HG02938 (cell line): Measurements from ENCODE around the gene TMEM156.

ENCODE experiments used
- ATAC-seq: cut with Tn5 transposase; IDR thresholded peaks from one replicate; pipeline ENCODE4 v1.9.1; 2021; ENCODE audit warnings: mild to moderate bottlenecking, moderate library complexity; ENCODE audit not compliant: unreplicated experiment

Gene TMEM156, protein sequence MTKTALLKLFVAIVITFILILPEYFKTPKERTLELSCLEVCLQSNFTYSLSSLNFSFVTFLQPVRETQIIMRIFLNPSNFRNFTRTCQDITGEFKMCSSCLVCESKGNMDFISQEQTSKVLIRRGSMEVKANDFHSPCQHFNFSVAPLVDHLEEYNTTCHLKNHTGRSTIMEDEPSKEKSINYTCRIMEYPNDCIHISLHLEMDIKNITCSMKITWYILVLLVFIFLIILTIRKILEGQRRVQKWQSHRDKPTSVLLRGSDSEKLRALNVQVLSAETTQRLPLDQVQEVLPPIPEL

DNA sequence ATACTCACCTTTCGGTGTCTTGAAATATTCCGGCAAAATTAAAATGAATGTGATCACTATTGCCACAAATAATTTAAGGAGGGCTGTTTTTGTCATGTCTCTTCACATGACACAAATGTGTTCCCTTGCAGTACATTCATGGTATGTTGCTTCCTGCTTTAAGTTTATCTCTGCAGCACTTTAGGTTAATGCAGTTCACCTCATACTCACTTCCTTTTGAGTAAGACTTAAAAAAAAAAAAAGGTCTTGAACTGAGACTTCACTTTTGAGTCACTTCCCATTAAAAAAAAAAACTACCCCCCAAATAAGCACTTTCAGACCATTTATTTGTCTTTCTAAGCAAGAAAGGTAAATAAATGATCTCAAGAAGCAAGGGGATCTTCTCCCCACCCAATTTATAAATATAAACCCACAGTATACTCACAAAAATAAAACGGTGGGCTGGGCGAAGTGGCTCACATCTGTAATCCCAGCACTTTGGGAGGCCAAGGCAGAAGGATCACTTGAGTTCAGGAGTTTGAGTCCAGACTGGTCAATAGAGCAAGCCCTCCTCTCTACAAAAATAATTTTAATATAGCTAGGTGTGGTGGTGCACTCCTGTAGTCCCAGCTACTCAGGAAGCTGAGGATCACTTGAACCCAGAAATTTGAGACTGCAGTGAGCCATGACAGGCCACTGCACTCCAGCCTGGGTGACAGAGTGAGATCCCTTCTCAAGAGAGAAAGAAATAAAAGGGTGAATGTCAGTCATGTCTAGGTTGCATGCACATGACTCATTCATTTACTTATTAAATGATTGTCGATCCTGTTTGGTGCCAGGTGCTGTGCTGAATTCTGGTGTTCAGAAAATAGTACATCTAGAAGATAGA is at the start of gene TMEM156:
TSS of gene TMEM156 (minus strand) at position 192 of the 868 bp plus-strand sequence. CDS start at position 96, 96 bp downstream.
- peak; percentile 77 for ATAC-seq

DNA sequence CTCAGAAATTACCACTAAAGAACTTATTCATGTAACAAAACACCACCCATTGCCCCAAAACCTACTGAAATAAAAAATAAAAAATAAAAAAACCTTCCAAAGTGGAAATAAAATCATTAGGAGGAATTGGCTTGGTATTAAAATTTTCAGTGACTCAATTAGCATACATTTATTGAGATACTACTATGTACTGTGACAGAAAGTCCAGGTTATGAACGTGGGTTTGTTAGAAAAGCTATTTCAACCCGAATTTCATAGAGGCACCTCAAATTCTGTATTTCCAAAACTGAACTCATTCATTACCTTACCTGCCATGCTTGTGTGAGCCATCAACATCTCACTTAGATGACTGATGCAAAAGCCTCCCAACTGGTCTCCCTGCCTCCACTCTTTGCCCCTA is 46.6 kb upstream of the TMEM156 start:
- ATAC-seq = no peak

DNA sequence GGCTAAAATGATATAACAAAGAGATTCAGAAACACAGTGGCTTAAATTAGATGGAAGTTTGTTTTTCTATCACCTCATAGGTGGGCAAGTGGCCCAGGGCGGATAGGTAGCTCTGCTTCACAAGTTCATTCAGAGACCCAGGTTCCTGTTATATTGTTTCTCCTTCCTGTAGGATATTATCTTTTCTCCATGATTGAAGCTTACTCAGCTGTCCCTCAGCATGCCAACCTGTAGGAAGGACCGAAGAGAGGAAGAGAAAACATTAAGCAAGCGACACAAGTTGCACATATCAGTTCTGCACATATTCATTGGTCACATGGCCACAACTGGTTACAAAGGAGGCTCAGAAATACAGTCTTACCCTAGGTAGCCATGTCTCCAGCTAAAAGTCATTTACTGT is 36.7 kb upstream of the TMEM156 start:
- ATAC-seq = no peak

DNA sequence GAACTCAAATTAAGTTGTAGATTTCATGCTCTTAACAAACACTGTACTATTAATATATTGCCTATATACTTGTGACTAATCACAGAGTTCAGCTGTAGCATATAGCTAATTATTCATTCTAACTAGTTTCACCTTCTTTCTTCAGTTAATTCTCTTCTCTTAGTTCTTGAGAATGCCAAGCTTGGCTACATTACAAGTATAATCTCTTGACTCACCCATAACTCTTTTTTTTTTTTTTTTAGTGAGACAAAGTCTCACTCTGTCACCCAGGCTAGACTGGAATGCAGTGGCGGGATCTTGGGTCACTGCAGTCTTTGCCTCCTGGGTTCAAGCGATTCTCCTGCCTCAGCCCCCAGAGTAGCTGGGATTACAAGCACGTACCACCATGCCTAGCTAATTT is 35.2 kb upstream of the TMEM156 start:
- no peak for ATAC-seq

DNA sequence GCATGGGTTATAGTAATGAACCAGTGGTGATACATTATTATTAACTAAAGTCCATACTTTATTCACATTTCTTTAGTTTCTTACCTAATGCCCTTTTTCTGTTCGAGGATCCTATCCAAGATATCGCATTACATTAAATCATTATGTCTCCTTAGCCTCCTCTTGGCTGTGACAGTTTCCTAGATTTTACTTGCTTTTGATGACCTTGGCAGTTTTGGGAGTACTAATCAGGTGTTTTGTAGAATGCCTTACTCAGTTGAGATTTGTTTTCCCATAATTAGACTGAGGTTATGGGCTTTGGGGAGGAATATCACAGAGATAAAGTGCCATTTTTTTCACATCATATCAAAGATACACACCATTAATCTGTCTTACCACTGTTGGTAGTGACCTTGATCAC is 34.8 kb upstream of the TMEM156 start:
- no peak for ATAC-seq

DNA sequence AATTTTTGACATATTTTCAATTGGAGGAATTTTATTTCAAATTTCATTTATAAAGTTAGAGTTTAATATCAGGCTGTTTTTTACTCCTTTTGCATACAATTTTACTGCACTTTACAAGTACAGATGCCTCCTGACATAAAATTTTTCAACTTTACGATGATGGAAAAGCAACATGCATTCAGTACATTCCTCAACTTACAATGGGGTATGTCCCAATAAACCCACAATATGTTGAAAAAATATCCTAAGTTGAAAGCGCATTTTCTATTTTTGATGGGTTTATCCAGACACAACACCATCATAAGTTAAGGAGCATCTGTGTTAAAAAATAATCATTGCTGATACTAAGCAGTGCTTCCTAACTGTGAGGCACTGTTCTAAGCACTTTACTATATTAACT is 34.2 kb upstream of the TMEM156 start:
- ATAC-seq = no peak

DNA sequence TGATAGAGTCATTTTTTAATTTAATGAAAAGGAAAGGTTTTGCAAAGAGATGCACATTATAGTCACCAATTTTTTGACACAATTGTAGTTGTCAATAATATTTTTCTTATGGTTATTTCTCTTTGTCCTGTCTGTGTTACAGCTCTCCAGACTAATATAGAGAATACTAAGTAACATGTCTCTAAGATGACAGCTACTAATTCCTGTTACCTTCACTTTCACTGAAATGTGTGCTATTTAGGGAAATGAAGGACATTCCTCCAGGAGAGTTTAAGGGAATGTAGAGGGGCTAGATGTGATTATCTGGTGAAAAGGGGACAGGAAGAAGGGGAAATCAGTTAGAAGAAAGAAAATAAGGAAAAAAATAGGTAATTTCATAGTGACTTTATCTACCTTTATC is 31.2 kb upstream of the TMEM156 start:
- ATAC-seq = no peak

DNA sequence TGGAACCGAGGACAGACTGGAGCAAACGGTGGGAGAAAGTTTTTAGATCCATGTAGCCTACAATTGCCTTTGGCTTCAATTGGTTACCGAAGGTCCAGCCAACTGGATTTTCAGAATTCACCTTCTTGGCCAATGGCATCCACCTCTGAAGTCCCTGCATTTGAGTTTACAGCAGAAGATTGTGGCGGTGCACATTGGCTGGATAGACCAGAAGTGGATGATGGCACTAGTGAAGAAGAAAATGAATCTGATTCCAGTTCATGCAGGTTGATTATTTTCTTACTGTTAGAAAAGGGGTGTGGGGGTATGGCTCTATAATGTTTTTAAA is 30.5 kb upstream of the TMEM156 start:
- no peak for ATAC-seq

DNA sequence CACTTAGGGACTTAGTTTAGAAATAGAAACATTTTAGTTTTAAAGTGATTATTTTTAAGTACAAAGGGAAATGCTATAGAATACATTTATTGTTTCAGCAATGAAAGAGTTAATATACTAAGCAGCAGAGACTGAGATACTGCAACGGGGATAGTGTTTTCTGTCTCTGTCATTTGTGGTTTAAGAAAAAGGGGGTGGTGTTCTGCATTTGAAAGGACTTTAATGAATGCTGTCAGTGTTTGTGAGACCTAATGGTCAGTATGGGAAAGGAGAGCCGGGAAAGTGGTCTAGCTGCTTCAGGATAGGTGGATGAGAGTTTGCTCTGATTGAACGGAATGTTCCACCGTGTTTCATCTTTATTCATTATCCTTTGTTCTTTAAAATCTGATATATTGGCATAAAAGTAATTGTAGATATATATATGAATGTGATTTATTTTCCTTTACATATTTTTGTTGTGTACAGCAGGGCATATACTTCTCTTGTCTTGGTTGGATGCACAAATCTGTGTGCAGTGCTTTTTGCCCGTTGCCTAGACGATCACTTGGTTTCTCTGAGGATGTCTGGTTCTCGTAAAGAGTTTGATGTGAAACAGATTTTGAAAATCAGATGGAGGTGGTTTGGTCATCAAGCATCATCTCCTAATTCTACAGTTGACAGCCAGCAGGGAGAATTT is 30.0 kb upstream of the TMEM156 start, which contains the start of gene KLHL5:
TSS of gene KLHL5 (plus strand) at position 139 of the 676 bp plus-strand sequence. CDS start at position 560, 421 bp downstream.
- no peak for ATAC-seq

DNA sequence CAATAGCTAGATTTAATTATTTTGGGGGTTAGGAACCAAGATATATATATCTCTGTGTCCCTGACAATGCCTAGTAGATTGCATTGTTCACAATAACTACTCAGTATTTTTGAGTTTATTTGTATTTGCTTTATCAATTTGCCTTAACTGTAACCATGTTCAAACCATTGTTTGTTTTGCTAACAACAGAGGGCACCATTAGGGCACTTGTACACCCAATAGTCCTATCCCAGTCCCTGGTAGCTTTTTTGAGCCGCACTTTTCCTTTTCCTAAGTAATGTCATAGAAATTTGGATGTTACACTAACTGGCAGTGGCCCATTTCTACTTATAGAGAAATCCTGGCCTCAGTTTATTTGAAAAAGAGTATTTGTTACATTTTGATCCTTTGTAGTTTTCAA is 29.2 kb upstream of the TMEM156 start:
- no peak for ATAC-seq

DNA sequence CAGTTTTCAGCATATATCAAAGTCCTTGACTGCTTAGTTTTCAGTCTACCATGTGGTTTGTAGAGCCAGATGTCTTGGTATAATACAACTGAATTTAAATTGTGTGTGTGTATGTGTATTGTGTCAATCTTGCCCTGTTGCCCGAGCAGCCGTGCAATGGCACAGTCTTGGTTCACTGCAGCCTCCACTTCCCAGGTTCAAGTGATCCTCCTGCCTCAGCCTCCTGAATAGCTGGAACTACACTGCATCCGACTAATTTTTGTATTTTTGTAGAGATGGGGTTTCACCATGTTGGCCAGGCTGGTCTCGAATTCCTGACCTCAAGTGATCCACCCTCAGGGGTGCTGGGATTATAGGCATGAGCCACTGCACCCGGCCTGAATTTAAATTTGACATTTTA is 23.8 kb upstream of the TMEM156 start:
- no peak for ATAC-seq

DNA sequence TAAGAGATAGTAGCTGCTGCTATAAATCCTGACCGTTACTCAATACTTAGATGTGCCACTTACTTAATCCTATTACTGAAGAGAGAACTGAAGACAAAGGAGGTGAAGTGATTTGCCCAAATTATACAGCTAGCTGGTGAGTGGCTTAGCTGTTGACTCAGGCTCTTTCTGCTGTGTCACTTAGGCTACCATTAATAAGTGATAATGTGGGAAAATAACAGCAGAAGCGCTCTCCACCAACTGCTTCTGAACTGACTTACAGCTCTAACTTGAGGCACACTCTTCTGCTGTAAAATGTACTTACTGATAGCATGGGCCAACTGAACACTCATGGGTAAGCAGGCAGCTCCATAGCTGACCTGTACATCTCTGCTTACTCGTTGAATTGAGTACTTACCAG is 22.3 kb upstream of the TMEM156 start:
- ATAC-seq = no peak

DNA sequence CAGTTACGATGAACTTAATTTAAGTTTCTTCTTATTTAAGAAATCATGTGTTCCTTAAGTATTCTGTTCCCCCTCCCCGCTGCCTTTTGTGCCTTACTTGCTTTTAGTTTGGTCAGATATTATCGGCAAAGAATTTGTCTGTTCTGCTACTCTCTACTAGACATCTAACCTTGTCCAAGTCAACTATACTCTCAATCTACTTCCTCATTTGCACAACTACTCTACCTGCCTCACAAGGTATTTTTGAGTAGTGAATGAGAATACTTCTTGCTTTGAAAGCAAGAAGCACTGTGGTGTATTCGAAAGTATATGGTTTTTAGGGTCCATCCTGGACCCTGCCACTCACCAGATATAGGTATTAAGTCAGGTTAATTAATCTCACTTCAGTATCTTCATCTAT is 21.8 kb upstream of the TMEM156 start:
- ATAC-seq = no peak

DNA sequence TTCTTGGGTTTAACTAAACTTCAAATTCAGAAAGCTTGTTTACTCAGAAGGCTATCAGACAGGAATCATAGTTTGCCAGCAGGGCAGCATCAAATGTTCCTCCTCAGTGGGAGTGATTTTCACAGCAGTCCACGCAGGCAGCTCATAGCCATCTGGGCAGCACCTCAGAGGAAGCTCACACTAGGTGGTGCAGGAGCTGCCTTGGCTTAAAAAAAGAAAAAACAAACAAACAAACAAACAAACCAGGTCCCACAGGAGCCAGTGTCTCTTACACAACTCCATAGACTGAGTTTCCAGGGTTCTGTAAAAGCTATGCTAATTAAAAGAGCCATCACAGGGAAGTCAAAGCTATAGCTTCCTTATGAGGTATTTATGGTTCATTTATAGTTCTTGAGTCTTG is 19.3 kb upstream of the TMEM156 start:
- no peak for ATAC-seq

DNA sequence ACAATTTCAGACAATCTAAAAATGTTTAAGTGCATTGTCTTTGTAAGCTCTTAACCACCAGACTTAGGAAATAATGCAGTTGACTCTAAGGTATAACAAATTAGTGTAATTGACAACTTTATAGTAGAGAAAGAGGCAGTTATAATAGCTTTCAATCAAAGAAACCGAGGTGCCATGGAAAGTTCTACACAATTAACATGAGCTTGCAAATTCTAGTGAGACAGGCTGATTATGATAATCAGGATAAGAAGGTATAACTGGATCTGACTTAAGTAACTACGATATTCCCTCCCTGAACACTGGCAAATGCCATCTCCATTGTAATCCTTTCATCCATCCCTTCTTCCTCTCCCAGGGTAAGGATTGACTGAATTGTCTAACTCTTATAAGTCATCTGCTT is 18.4 kb upstream of the TMEM156 start:
- ATAC-seq = no peak

DNA sequence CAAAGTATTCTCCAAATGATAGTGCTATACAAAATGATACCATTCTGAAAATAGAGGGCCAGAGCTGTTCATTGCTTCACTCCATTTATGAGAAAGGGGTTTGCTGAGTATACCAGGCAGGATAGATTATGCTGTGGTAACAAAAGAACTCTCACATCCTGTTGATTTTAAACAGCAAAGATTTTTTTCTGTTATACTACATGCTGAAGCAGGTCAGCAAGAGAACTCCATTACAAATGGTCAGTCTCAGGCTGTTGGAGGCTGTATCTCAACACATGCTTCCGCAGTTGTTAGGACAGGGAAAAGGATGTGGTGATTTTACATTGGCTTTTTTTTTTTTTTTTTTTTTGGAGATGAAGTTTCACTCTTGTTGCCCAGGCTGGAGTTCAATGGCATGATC is 16.1 kb upstream of the TMEM156 start:
- ATAC-seq = no peak

DNA sequence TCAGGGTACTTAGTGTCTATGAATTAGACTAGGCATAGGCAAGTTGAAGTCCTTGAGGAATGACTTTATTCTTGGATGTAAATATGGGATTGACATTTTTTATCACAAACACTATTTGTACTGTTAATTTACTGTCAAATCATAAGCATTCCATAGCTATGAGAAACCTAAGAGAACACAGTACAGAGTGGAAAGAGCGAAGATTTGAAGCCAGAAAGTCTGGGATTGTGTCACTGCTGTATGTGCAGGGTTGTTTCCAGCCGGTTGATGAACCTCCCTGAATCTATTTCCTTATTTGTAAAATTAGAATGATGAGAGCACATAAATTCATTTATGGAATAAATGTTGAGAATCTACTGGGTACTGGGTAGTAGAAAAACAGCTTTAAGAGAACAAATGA is 15.5 kb upstream of the TMEM156 start:
- ATAC-seq = no peak

DNA sequence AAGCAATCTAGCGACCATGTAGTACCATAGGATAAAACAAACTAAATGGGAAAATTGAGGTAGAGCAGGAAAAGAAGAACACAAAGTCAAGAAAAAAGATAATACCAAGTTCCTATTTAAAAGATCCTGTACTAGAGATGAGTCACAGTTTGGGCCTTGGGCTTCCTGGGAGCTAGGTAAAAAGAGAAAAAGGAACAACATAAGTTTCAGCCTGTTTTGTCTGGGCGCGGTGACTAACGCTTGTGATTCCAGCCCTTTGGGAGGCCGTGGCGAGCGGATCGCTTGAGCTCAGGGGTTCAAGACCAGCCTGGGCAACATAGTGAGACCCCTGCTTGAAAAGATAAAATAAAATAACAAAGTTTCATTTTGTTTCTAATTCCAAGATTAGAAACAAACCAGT is 14.0 kb upstream of the TMEM156 start:
- ATAC-seq = no peak

DNA sequence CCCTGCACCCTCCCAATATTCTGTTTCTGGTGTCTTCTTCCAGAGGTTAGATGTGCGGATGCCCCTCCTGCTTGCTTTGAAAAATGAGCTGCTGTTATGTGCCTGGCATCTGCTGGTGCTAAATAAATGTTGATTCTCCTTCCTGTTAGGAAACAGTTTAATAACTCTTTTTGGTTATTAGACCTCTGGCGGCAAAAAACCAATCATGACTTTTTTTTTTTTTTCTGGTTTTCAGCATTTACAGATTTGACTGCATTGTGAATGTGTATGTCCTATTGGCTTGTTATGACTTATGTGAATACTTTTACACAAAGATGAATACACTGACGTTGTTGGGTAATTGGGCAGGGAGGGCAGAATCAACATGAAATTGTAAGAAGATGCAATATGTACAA is 13.6 kb upstream of the TMEM156 start:
- ATAC-seq = no peak

DNA sequence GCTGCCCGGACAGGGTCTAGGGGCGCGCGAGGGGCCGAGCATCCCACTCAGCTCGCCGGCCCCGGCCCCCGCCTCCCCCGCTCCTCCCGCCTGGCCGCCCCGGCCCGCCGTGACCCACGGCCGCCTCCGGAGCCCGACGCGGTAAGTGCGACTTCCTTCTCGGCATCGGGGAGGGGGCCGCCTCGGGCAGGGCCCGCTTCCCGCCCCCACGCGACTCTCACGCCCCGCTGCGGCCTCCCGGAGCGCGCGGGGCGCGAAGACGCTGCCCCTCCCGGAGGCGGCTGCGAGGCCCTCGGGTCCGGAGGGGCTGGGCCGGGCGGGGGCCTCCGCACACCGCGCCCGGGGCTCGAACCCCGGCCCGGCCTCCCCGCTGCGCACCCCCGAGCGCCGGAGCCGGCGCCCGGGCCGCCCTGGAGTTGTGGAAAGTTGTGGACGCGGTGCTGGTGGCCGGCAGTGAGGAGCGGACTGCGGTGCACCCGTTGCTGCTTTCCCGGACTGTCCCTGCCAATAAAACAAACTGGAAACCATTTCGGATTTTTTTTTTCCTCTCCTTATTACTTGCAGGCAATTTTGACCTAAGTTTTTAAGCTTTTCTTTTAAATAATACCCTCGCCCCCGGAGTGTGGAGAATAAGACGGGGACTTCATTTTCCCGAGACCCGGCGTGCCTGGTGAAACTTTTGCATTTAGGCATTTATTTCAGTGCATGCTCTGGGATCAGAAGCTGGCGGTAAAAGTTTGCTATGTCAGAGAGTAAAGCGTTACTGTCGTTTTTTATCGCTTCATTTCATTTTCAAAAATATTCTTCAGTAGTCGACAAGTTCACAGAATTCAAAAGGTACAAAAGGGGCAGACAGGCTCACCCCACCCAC is 13.0 kb upstream of the TMEM156 start:
- ATAC-seq = no peak
